ENCODE data around the gene LMO3.

Gene LMO3

DNA sequence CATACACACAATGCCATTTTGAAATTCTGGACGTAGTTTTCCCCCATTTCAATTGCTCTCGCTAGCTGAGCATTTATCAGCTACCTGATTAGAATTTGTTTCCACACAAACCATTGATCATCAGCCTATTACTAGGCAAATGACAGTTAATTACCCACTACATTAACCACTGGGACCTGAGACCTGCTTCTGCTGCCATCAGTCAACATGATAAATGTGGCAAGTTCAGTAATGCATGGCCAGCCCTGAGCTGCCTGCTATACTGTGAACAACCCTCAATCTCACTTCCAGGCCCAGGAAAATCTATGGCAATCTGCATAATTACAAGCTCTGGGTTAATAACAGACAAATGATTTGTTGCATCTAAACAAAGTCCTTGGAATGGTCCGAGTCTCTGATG, 43.5 kb downstream of the LMO3 start:
- Histone ChIP-seq H3K9ac (ENCODE audit: low read length) (no peak overlapping the region), H3K79me2 (ENCODE audit: control insufficient read depth, insufficient read depth, low read length) (no peaks in the 10 kb centered on the region), H3K23ac (ENCODE audit: low read length) (no peak overlapping the region), H3K56ac (ENCODE audit: low read length) (no peak overlapping the region), H3K18ac (ENCODE audit: low read length) (no peak overlapping the region), H3K27me3 (ENCODE audit: insufficient read depth, low read length, poor library complexity) (no peaks in the 10 kb centered on the region), H2BK15ac (replicated peaks; ENCODE audit: low read depth) (no peak overlapping the region), H3K4ac (ENCODE audit: low read depth, low read length) (no peak overlapping the region), H4K8ac (ENCODE audit: low read depth, low read length) (no peak overlapping the region), H2AK5ac (ENCODE audit: low read length) (no peak overlapping the region), H3K36me3 (ENCODE audit: control insufficient read depth, insufficient read depth, low read length) (no peaks in the 10 kb centered on the region), H3K4me3 (ENCODE audit: low read length) (no peak overlapping the region), H2BK120ac (ENCODE audit: low read depth, low read length) (no peak overlapping the region), H3K27ac (ENCODE audit: low read depth, low read length) (no peak overlapping the region), H3K79me1 (ENCODE audit: low read length) (no peaks in the 10 kb centered on the region), H3K4me1 (ENCODE audit: control insufficient read depth, low read depth, low read length) (no peaks in the 10 kb centered on the region), H4K5ac (ENCODE audit: low read length) (no peak overlapping the region), H2BK5ac (ENCODE audit: low read length) (no peak overlapping the region), H3K4me2 (ENCODE audit: low read length) (no peak overlapping the region)
- no peak for DNase-seq
- WGBS (ENCODE audit: extremely low coverage, insufficient coverage, low lambda C conversion rate) = no CpG with 5 or more reads among the region's 3 CpGs

DNA sequence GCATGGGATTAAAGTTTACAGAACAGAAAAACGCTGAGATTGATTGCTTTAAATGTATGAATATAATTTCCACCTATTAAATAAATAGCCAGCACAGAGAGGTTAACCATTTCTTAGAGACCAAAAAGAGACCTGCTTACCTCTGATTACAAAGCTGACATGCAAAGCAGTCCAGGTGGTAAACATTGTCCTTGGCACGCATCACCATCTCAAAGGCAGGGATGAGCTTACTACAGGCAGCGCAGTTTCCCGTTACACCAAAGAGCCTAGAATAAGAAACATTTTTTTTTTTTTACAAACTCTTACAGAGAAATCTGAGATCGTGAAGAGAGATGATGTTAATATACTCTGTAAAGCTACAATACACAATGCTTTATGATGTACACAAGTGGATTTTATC, 45.7 kb downstream of the LMO3 start:
- no CpG with 5 or more reads among the region's 5 CpGs for WGBS (ENCODE audit: extremely low coverage, insufficient coverage, low lambda C conversion rate)
- H3K4me3 ChIP-seq (ENCODE audit: low read length) = no peak overlapping the region

DNA sequence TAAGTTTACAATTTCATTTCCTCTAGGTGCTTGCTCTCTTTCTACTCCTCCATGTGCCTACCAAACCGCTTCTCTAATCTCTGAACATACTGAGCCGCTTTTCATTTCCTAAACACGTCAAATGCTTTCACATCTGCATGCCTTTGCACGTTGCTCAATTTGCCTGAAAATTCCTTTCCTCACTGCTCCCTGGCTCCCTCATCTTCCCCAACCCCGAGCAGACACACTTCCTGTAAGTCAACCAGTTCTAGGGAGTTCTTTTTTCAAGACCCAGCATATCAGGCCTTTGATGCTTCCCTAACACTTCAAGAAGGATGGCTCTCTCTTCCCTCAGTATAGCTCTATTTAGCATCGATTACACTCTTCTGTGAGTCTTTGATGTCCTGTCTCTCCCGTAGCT, 50.3 kb downstream of the LMO3 start:
- no peak overlapping the region for H3K9ac ChIP-seq (ENCODE audit: low read length)
- H3K27me3 ChIP-seq (ENCODE audit: insufficient read depth, low read length, poor library complexity) = no peaks in the 10 kb centered on the region
- no peaks in the 10 kb centered on the region for H3K79me1 ChIP-seq (ENCODE audit: low read length)
- H3K4me3 ChIP-seq (ENCODE audit: low read length) = no peak overlapping the region
- DNase-seq = peak; percentile 65
- no peak overlapping the region for H2BK15ac ChIP-seq (replicated peaks; ENCODE audit: low read depth)
- H3K23ac ChIP-seq (ENCODE audit: low read length) = no peak overlapping the region
- H3K36me3 ChIP-seq (ENCODE audit: control insufficient read depth, insufficient read depth, low read length) = no peaks in the 10 kb centered on the region
- no peak overlapping the region for H3K27ac ChIP-seq (ENCODE audit: low read depth, low read length)
- H3K18ac ChIP-seq (ENCODE audit: low read length) = no peak overlapping the region
- H4K5ac ChIP-seq (ENCODE audit: low read length) = no peak overlapping the region
- no peak overlapping the region for H2BK120ac ChIP-seq (ENCODE audit: low read depth, low read length)
- H3K4me1 ChIP-seq (ENCODE audit: control insufficient read depth, low read depth, low read length) = no peaks in the 10 kb centered on the region
- no peaks in the 10 kb centered on the region for H3K79me2 ChIP-seq (ENCODE audit: control insufficient read depth, insufficient read depth, low read length)
- no peak overlapping the region for H3K4me2 ChIP-seq (ENCODE audit: low read length)
- no peak overlapping the region for H3K56ac ChIP-seq (ENCODE audit: low read length)
- no peak overlapping the region for H2AK5ac ChIP-seq (ENCODE audit: low read length)
- H2BK5ac ChIP-seq (ENCODE audit: low read length) = no peak overlapping the region
- no CpG with 5 or more reads among the region's 7 CpGs for WGBS (ENCODE audit: extremely low coverage, insufficient coverage, low lambda C conversion rate)
- no peak overlapping the region for H3K4ac ChIP-seq (ENCODE audit: low read depth, low read length)
- no peak overlapping the region for H4K8ac ChIP-seq (ENCODE audit: low read depth, low read length)

More for the DNA sequence above, 45.7 kb downstream of the LMO3 start:
- Histone ChIP-seq H2BK120ac (ENCODE audit: low read depth, low read length) (no peak overlapping the region), H3K27me3 (ENCODE audit: insufficient read depth, low read length, poor library complexity) (no peaks in the 10 kb centered on the region), H3K79me2 (ENCODE audit: control insufficient read depth, insufficient read depth, low read length) (no peaks in the 10 kb centered on the region), H2AK5ac (ENCODE audit: low read length) (no peak overlapping the region), H3K4me1 (ENCODE audit: control insufficient read depth, low read depth, low read length) (no peaks in the 10 kb centered on the region), H3K36me3 (ENCODE audit: control insufficient read depth, insufficient read depth, low read length) (no peaks in the 10 kb centered on the region), H3K23ac (ENCODE audit: low read length) (no peak overlapping the region), H3K79me1 (ENCODE audit: low read length) (no peaks in the 10 kb centered on the region), H2BK15ac (replicated peaks; ENCODE audit: low read depth) (no peak overlapping the region), H3K4me2 (ENCODE audit: low read length) (no peak overlapping the region), H3K9ac (ENCODE audit: low read length) (no peak overlapping the region), H4K5ac (ENCODE audit: low read length) (no peak overlapping the region), H4K8ac (ENCODE audit: low read depth, low read length) (no peak overlapping the region), H3K27ac (ENCODE audit: low read depth, low read length) (no peak overlapping the region), H3K4ac (ENCODE audit: low read depth, low read length) (no peak overlapping the region), H3K18ac (ENCODE audit: low read length) (no peak overlapping the region), H2BK5ac (ENCODE audit: low read length) (no peak overlapping the region), H3K56ac (ENCODE audit: low read length) (no peak overlapping the region)
- no peak for DNase-seq

DNA sequence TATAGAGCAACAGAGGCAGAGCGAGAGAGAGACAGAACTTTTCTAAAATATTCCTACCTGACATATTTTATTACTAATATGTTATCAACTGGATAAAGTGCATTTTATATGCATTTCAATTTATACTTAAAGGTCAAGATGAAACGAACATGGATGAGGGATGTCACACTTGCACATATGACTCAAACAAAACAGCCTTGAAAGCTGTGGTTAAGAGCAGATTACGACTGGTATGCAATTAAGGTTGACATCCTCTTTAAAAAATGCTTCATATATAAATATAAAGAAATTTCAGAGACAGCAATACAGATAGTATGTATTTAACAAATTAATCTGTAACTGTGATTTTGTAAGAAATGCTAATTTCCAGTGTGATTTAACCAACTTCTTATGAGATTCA, 52.5 kb downstream of the LMO3 start:
- Histone ChIP-seq H3K56ac (ENCODE audit: low read length) (no peak overlapping the region), H2BK120ac (ENCODE audit: low read depth, low read length) (no peak overlapping the region), H3K4me3 (ENCODE audit: low read length) (no peak overlapping the region), H4K8ac (ENCODE audit: low read depth, low read length) (no peak overlapping the region), H3K9ac (ENCODE audit: low read length) (no peak overlapping the region), H2BK15ac (replicated peaks; ENCODE audit: low read depth) (no peak overlapping the region), H3K4me2 (ENCODE audit: low read length) (no peak overlapping the region), H3K23ac (ENCODE audit: low read length) (no peak overlapping the region), H3K79me2 (ENCODE audit: control insufficient read depth, insufficient read depth, low read length) (no peaks in the 10 kb centered on the region), H3K79me1 (ENCODE audit: low read length) (no peaks in the 10 kb centered on the region), H3K27ac (ENCODE audit: low read depth, low read length) (no peak overlapping the region), H2BK5ac (ENCODE audit: low read length) (no peak overlapping the region), H2AK5ac (ENCODE audit: low read length) (no peak overlapping the region), H3K18ac (ENCODE audit: low read length) (no peak overlapping the region), H3K36me3 (ENCODE audit: control insufficient read depth, insufficient read depth, low read length) (no peaks in the 10 kb centered on the region), H3K4ac (ENCODE audit: low read depth, low read length) (no peak overlapping the region), H3K27me3 (ENCODE audit: insufficient read depth, low read length, poor library complexity) (no peaks in the 10 kb centered on the region), H3K4me1 (ENCODE audit: control insufficient read depth, low read depth, low read length) (no peaks in the 10 kb centered on the region), H4K5ac (ENCODE audit: low read length) (no peak overlapping the region)
- DNase-seq = no peak
- no CpG with 5 or more reads among the region's 3 CpGs for WGBS (ENCODE audit: extremely low coverage, insufficient coverage, low lambda C conversion rate)

DNA sequence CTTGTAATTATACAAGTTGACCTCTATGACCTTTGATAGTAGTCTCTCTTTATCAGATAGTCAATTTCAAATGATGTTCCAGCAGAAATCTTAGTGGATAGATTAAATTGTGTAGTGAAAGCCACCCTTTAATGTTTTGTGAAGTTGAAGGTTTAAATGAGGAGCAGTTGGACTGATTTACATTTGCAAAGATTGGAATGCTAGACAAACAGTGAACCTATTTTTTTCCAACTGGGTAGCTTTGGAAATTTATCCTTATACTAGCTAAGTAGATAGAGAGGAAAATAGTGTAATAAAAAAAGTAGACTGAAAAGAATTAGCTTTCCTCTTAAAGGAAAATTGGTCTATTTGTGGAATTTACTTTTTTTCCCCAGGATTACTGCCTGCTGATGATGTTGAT, 53.7 kb downstream of the LMO3 start:
- no peak overlapping the region for H3K56ac ChIP-seq (ENCODE audit: low read length)
- no peak overlapping the region for H3K27ac ChIP-seq (ENCODE audit: low read depth, low read length)
- H2BK15ac ChIP-seq (replicated peaks; ENCODE audit: low read depth) = no peak overlapping the region
- no peak for DNase-seq
- H3K4me3 ChIP-seq (ENCODE audit: low read length) = no peak overlapping the region
- H2AK5ac ChIP-seq (ENCODE audit: low read length) = no peak overlapping the region
- H4K5ac ChIP-seq (ENCODE audit: low read length) = no peak overlapping the region
- H3K18ac ChIP-seq (ENCODE audit: low read length) = no peak overlapping the region
- no peaks in the 10 kb centered on the region for H3K27me3 ChIP-seq (ENCODE audit: insufficient read depth, low read length, poor library complexity)
- H2BK5ac ChIP-seq (ENCODE audit: low read length) = no peak overlapping the region
- no peak overlapping the region for H3K9ac ChIP-seq (ENCODE audit: low read length)
- no peak overlapping the region for H2BK120ac ChIP-seq (ENCODE audit: low read depth, low read length)
- no peak overlapping the region for H4K8ac ChIP-seq (ENCODE audit: low read depth, low read length)
- no peaks in the 10 kb centered on the region for H3K4me1 ChIP-seq (ENCODE audit: control insufficient read depth, low read depth, low read length)
- H3K79me2 ChIP-seq (ENCODE audit: control insufficient read depth, insufficient read depth, low read length) = no peaks in the 10 kb centered on the region
- H3K23ac ChIP-seq (ENCODE audit: low read length) = no peak overlapping the region
- H3K79me1 ChIP-seq (ENCODE audit: low read length) = no peaks in the 10 kb centered on the region
- H3K4me2 ChIP-seq (ENCODE audit: low read length) = no peak overlapping the region
- H3K36me3 ChIP-seq (ENCODE audit: control insufficient read depth, insufficient read depth, low read length) = no peaks in the 10 kb centered on the region
- no peak overlapping the region for H3K4ac ChIP-seq (ENCODE audit: low read depth, low read length)

DNA sequence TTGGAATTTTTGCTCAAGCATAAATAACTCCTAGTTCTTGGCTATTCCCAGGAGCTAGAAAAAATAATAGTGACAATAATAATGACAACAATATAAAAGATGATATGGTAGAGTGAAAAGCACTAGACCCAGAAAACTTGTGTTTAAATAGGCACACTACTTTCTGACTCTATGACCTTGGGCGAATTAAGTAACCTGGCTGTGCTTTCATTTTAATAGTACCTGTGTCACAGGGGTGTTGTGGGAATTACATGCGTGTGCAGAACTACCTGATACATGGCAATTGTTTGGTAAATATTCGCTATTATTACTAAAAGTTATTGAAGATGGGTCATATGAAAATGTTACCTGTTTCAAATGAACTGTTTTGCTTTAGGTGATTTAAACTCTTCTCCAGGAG, 60.1 kb downstream of the LMO3 start:
- Histone ChIP-seq H3K79me1 (ENCODE audit: low read length) (no peaks in the 10 kb centered on the region), H3K4me3 (ENCODE audit: low read length) (no peak overlapping the region), H2BK5ac (ENCODE audit: low read length) (no peak overlapping the region), H2BK15ac (replicated peaks; ENCODE audit: low read depth) (no peak overlapping the region), H2AK5ac (ENCODE audit: low read length) (no peak overlapping the region), H3K27ac (ENCODE audit: low read depth, low read length) (no peak overlapping the region), H4K8ac (ENCODE audit: low read depth, low read length) (no peak overlapping the region), H3K4me2 (ENCODE audit: low read length) (no peak overlapping the region), H3K27me3 (ENCODE audit: insufficient read depth, low read length, poor library complexity) (no peaks in the 10 kb centered on the region), H3K4ac (ENCODE audit: low read depth, low read length) (no peak overlapping the region), H3K4me1 (ENCODE audit: control insufficient read depth, low read depth, low read length) (no peaks in the 10 kb centered on the region), H3K56ac (ENCODE audit: low read length) (no peak overlapping the region), H4K5ac (ENCODE audit: low read length) (no peak overlapping the region), H3K9ac (ENCODE audit: low read length) (no peak overlapping the region), H2BK120ac (ENCODE audit: low read depth, low read length) (no peak overlapping the region), H3K36me3 (ENCODE audit: control insufficient read depth, insufficient read depth, low read length) (no peaks in the 10 kb centered on the region), H3K79me2 (ENCODE audit: control insufficient read depth, insufficient read depth, low read length) (no peaks in the 10 kb centered on the region), H3K18ac (ENCODE audit: low read length) (no peak overlapping the region), H3K23ac (ENCODE audit: low read length) (no peak overlapping the region)
- WGBS (ENCODE audit: extremely low coverage, insufficient coverage, low lambda C conversion rate) = no CpG with 5 or more reads among the region's 3 CpGs
- no peak for DNase-seq
